ENCODE data around the gene EIF4EBP3. TPM values are rescaled to one million over a fixed set of nuclear protein-coding genes. Genes with fewer than 3 reads are reported as not detected.

Gene EIF4EBP3
- polyA plus RNA-seq, 1 donor from 2014 or later = 1.0 TPM

- no peak overlapping the region for H3K4me2 ChIP-seq (ENCODE audit: low read length)
- no peak overlapping the region for H2AFZ ChIP-seq (ENCODE audit: low read depth, low read length)
- no peaks in the 10 kb centered on the region for H3F3A ChIP-seq (ENCODE audit: insufficient read depth, low read length, poor library complexity, severe bottlenecking)
- H3K79me2 ChIP-seq (replicated peaks; ENCODE audit: insufficient read depth, low read length) = no peaks in the 10 kb centered on the region
- no peaks in the 10 kb centered on the region for H3K9me2 ChIP-seq (ENCODE audit: insufficient read depth, low read length)
- H4K20me1 ChIP-seq (ENCODE audit: insufficient read depth) = no peaks in the 10 kb centered on the region
- H3K9me3 ChIP-seq (ENCODE audit: low read length) = no peaks in the 10 kb centered on the region
- H3K9ac ChIP-seq (ENCODE audit: low read length) = no peak overlapping the region
- TF ChIP-seq TAF1 (IDR thresholded peaks at IDR 0.05; ENCODE audit: low read depth) = no peak
- no peak for TF ChIP-seq POLR2AphosphoS5 (IDR thresholded peaks at IDR 0.05)
- no peak for TF ChIP-seq RAD21 (conservative IDR thresholded peaks at IDR 0.05)
- no peak for TF ChIP-seq SMC3 (conservative IDR thresholded peaks at IDR 0.05; ENCODE audit: poor library complexity)
- no peak for TF ChIP-seq EZH2 (IDR thresholded peaks at IDR 0.05; ENCODE audit: borderline replicate concordance, insufficient read depth, low read length, poor library complexity, severe bottlenecking)
- TF ChIP-seq, protein P1, sequence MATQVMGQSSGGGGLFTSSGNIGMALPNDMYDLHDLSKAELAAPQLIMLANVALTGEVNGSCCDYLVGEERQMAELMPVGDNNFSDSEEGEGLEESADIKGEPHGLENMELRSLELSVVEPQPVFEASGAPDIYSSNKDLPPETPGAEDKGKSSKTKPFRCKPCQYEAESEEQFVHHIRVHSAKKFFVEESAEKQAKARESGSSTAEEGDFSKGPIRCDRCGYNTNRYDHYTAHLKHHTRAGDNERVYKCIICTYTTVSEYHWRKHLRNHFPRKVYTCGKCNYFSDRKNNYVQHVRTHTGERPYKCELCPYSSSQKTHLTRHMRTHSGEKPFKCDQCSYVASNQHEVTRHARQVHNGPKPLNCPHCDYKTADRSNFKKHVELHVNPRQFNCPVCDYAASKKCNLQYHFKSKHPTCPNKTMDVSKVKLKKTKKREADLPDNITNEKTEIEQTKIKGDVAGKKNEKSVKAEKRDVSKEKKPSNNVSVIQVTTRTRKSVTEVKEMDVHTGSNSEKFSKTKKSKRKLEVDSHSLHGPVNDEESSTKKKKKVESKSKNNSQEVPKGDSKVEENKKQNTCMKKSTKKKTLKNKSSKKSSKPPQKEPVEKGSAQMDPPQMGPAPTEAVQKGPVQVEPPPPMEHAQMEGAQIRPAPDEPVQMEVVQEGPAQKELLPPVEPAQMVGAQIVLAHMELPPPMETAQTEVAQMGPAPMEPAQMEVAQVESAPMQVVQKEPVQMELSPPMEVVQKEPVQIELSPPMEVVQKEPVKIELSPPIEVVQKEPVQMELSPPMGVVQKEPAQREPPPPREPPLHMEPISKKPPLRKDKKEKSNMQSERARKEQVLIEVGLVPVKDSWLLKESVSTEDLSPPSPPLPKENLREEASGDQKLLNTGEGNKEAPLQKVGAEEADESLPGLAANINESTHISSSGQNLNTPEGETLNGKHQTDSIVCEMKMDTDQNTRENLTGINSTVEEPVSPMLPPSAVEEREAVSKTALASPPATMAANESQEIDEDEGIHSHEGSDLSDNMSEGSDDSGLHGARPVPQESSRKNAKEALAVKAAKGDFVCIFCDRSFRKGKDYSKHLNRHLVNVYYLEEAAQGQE (IDR thresholded peaks at IDR 0.05; ENCODE audit: borderline replicate concordance) = no peak
- no peak for TF ChIP-seq EP300 (conservative IDR thresholded peaks at IDR 0.05; ENCODE audit: poor library complexity, severe bottlenecking)
- no peak for TF ChIP-seq CTCF (IDR thresholded peaks at IDR 0.05; ENCODE audit: poor library complexity, severe bottlenecking)
- H3K4me3 ChIP-seq (ENCODE audit: low read length) = no peak overlapping the region
- no peaks in the 10 kb centered on the region for H3K27me3 ChIP-seq (ENCODE audit: insufficient read depth, low read depth, low read length)
- H3K36me3 ChIP-seq (ENCODE audit: insufficient read depth, low read length) = no peaks in the 10 kb centered on the region
- H3K27ac ChIP-seq (ENCODE audit: low read length) = no peak overlapping the region
Measured at GRCh38 chr5:140502834-140503233, 44.6 kb upstream of the EIF4EBP3 start.

- Histone ChIP-seq H2AFZ (ENCODE audit: low read depth, low read length) (no peak overlapping the region), H3K9ac (ENCODE audit: low read length) (no peak overlapping the region), H3K27me3 (ENCODE audit: insufficient read depth, low read depth, low read length) (no peaks in the 10 kb centered on the region), H3F3A (ENCODE audit: insufficient read depth, low read length, poor library complexity, severe bottlenecking) (no peaks in the 10 kb centered on the region), H3K79me2 (replicated peaks; ENCODE audit: insufficient read depth, low read length) (no peaks in the 10 kb centered on the region), H3K36me3 (ENCODE audit: insufficient read depth, low read length) (no peaks in the 10 kb centered on the region), H3K4me2 (ENCODE audit: low read length) (no peak overlapping the region), H3K27ac (ENCODE audit: low read length) (no peak overlapping the region), H4K20me1 (ENCODE audit: insufficient read depth) (no peaks in the 10 kb centered on the region), H3K9me2 (ENCODE audit: insufficient read depth, low read length) (no peaks in the 10 kb centered on the region), H3K9me3 (ENCODE audit: low read length) (no peaks in the 10 kb centered on the region), H3K4me3 (ENCODE audit: low read length) (no peak overlapping the region)
- TF ChIP-seq MXI1 (conservative IDR thresholded peaks at IDR 0.05; ENCODE audit: poor library complexity, severe bottlenecking) = no peak
- no peak for TF ChIP-seq CTCF (IDR thresholded peaks at IDR 0.05; ENCODE audit: poor library complexity, severe bottlenecking)
- no peak for TF ChIP-seq EP300 (conservative IDR thresholded peaks at IDR 0.05; ENCODE audit: poor library complexity, severe bottlenecking)
Measured at GRCh38 chr5:140509898-140510297, 37.6 kb upstream of the EIF4EBP3 start.

Data from neural cell (in vitro differentiated cells).